Left forelimb (tissue), 1 donor: Measurements from ENCODE around the gene COL5A1.

ENCODE experiments used
- DNase-seq: peaks from one replicate; pipeline ENCODE4 v3.0.0-alpha.2; 2018; ENCODE audit warnings: low spot score

The COL5A1 gene

GRCh38 chr9:134768332-134768708 is 126.7 kb downstream of the COL5A1 start:
- DNase-seq = no peak

GRCh38 chr9:134768709-134769351 is 127.2 kb downstream of the COL5A1 start:
- peak; percentile 76 for DNase-seq

- no peak for DNase-seq
These were observed 129.7 kb downstream of the COL5A1 start for GRCh38 chr9:134770972-134771971.

- no peak for DNase-seq
These were observed 130.7 kb downstream of the COL5A1 start for GRCh38 chr9:134772331-134772730.

GRCh38 chr9:134773842-134774241 is 132.2 kb downstream of the COL5A1 start:
- no peak for DNase-seq

GRCh38 chr9:134774410-134774809 is 132.8 kb downstream of the COL5A1 start:
- DNase-seq = no peak

GRCh38 chr9:134775081-134775951 is 133.7 kb downstream of the COL5A1 start:
- no peak for DNase-seq

- no peak for DNase-seq
These were observed 134.6 kb downstream of the COL5A1 start for GRCh38 chr9:134776080-134776796.

- DNase-seq = no peak
These were observed 135.6 kb downstream of the COL5A1 start for GRCh38 chr9:134777153-134777552.

- DNase-seq = no peak
These were observed 136.6 kb downstream of the COL5A1 start for GRCh38 chr9:134778156-134778555.

GRCh38 chr9:134778841-134779411 is 137.3 kb downstream of the COL5A1 start:
- peak; percentile 79 for DNase-seq

GRCh38 chr9:134779640-134780039 is 138.0 kb downstream of the COL5A1 start:
- DNase-seq = no peak

GRCh38 chr9:134781591-134782302 is 140.1 kb downstream of the COL5A1 start:
- no peak for DNase-seq

- DNase-seq = no peak
These were observed 141.5 kb downstream of the COL5A1 start for GRCh38 chr9:134782921-134783698.

- no peak for DNase-seq
These were observed 142.1 kb downstream of the COL5A1 start for GRCh38 chr9:134783699-134784039.

GRCh38 chr9:134784577-134785305 is 143.1 kb downstream of the COL5A1 start:
- no peak for DNase-seq

GRCh38 chr9:134785325-134786108 is 143.9 kb downstream of the COL5A1 start:
- no peak for DNase-seq
